ENCODE measurements around the gene RAD9A. TPM values are rescaled to one million over a fixed set of nuclear protein-coding genes. Genes with fewer than 3 reads are reported as not detected.
"Not testable (repeated sequence)": the region's sequence is repeated elsewhere in the genome, so short reads cannot be mapped to it uniquely, and the experiment has no call there.

RAD9A gene
- polyA plus RNA-seq, 1 donor, result 10.5 TPM

DNA sequence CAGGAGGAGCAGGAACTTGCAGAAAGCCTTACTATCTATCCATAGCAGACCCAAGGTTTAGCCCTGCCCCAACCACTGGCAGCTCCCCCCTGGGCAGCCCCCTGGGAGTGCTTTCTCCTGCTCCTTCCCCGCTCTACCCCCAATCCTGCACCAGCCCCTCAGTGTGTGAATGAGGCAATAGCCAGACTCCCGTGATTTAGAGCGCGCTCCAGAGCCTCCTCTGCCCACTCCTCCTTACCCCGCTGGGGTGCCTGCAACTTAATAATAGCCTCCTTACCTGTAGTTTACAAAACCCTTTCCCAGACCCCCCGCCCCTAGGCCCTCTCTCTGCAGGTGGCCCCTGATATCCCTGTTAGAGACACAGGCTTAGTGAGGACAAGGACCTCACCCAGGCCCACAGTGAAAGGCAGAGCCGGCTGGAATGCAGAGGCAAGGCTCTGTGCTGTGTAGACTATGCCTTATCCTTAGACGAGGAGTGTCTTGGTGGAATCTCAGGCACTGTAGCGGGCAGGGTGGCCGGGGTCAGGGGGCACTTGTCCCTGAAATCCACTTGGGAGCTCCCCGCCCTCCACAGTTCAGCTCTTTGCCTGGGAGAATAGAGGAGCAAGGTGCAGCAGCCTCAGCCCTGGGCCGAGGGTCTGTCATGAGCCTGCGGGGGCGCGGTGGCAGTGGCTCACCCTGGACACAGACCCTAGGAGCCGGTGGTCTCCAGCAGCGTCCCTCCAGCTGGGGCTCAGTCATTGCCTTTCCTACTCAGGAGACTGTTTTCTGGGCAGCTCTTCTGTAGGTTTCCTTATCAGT lies 19.4 kb downstream of the RAD9A start:
- no peak for DNase-seq

DNA sequence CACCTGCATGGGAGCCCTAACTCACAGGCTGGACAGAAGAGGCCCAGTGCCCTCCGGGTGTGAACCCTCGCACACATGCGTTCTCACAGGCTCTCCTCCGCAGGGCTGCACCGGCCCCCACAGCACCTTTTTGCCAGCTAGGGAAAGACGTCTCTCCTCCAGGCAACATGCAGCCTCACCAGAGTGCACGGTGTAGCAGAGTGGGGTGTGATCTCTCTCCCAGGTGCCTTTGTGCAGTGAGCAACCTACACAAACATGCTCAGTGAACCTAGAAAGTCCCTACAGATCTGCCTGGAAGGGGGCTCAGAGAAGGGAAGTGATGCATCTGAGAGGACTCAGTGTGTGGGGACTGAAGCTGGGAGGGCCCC lies 20.0 kb downstream of the RAD9A start:
- no peak for DNase-seq

DNA sequence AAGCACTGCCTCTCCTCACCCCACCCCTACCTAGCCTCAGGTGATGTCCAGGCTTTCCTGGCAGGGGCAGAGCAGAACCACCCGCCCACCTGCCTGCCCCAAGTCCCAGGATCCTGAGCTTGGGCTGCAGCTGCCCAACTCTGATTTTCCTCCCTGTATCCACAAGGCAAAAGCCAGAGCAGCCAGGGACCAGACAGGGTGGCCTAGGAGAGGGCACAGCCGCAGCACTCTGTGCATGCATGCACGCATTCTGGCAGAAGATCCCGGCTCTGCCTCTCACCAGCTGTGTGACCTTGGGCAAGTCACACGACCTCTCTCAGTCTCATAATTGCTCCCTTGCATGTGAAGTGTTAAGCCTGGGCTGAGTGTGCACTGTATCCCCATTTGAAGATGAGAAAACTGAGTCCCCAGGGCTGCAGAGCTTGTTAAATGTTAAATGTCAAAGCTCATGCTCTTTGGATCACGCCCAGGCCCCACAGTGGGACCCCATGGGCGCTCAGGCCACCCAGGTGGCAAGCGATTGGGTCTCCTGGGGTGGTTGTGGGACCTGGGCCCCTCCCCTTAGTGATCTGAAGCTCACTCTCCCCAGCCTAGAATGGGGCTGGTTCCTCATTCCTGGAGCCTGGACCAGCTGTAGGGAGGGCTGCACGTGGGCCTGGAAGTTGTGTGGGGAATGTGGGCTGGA lies 20.9 kb downstream of the RAD9A start:
- no peak for DNase-seq

DNA sequence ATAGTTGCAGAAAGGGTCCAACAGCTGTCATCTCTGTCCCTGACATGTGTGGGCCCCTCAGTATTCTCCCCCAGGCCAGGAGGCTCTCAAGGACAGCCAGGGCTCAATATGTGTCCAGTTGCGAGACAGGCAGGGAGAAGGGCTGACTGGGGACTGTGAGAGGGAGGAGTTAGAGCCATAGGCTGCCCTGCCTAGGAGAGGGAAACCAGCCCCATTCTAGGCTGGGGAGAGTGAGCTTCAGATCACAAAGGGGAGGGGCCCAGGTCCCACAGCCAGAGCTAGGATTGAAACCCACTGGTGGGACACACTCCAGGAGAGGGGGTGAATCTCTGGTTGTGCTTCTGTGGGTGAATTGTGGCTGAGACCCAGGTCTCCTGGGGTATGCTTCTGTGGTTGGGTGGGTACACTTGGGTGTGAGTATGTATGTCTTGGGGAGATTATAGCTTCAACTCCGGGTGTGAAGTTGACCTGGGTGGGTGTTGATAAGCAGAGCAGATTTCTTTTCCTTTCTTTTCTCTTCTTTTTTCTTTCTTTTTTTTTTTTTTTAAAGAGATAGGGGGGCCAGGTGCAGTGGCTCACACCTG lies 21.6 kb downstream of the RAD9A start:
- no peak for DNase-seq

DNA sequence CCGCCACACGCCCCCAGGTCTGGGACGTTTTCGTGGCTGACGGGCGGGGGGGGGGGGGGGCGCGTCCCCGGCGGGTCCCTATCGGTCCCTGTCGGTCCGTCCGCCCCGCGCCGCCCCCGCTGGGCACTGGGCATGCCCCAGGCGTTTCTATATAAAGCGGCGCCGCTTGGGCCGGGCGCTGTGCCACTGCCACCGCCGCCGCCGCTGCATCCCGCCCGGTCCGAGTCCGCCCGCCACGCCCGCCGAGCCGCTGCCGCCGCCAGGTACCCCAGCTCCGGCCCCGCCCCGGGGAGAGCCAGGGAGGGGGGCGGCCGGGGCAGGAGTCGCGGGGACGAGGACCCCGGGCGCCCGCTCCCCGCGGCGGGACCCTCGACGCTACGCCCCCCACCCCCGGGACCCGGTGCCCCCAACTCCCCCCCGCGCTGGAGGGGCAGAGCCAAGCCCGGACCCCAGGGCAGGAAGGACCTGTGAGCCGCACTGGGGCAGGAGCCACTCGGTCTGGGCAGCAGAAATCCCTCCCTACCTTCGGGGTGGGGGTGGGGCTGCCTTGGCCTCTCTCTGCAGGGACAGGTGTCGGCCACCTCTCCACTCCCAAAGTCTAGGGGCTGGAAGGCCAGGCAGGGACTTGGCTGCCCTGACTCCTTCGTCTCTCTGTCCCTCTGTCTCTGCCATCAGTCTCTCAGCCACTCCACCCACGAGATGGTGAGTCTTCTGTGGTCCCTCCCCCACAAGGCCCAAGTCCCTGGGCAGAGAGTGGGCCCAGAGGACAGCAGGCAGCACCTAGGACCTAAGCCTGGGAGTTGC lies 23.9 kb downstream of the RAD9A start, which contains the start of gene CARNS1:
TSS of gene CARNS1 (plus strand) at position 178 of the 804 bp plus-strand sequence. CDS start at position 700, 522 bp downstream.
- DNase-seq, result no peak

DNA sequence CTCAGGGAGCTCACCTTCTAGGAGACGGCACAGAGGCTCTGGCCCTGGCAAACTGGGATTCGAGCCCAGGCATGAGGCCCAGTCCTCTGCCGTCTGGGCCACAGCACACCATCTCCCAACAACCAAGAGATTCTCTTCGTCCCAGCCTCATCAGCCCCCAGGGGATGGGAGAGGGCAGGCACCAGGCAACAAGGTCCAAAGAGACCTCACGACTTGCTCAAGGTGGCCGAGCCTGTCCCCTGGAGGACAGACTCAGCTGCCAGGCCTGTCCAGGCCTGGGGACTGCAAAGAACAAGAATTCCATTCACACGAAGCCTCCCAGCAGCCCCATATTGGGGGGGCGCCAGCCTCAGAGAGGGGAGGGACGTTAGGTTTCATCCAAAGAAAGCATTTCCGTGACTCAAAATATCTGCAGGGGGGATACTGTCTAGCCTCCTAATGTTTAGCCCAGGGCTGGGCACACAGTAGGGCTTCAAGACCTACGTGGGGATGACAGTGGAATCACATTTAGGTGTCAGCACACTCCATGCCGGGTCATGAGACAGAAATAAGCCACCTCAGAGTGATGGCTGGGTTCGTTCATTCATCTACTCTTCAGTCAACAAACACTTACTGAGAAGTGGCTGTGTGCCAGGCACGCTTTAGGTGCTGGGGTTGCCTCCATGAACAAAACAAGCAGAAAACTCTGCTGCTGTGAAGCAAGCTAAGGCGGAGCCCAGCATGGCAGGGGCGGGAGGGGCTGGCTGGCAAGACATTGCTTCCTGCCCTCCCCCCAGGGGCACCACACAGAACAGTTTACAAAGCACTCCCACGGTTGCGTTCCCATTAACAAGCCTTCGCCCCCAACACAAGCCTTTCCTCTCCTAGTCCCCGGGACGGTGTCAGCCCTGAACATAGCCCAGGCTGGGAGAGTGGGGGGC lies 24.9 kb downstream of the RAD9A start:
- no peak for DNase-seq

DNA sequence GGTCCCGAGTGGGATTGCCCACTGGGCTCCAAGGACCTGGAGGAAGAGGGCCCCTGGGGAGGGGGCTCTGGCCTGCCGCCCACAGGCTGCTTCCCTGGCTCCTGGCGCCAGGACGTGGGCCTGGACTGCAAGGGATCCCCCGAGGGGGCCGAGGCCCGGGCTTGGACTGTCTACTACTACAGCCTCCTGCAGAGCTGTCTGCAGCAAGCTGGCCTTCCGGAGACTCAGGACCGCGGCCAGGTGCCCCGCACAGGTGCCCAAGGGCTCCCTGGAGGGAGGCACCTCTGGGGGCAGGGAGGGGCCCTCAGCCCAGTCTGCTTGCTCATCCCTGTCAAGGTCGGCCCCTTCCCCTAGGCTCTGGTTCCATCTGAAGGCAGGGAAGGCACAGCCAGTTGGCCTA lies 25.6 kb downstream of the RAD9A start:
- DNase-seq, result no peak

DNA sequence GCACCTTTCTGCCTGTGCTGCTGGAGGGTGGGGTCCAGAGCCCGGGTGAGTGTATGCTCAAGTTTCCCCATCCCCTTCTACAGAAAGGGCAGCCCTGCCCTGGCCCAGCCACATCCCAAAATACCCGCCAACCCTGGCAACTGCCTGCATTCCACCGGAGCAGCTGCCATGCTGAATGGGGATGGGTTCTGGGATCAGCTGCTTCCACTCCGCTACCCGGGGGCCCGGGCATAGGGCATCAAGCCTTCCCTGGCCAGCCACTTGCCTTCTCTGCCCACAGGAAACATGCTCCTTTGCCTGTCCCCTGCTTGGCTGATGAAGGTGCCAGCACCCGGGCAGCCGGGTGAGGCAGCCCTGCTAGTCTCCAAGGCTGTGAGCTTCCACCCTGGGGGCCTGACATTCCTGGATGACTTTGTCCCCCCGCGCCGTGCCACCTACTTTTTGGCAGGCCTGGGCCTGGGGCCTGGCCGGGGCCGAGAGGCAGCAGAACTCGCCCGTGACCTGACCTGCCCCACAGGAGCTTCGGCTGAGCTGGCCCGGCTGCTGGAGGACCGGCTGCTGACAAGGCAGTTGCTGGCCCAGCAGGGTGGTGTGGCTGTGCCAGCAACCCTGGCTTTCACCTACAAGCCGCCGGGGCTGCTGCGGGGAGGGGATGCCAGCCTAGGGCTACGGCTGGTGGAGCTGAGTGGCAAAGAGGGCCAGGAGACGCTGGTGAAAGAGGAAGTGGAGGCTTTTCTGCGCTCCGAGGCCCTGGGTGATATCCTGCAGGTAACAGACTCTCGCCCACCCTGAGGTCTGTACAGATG lies 26.9 kb downstream of the RAD9A start:
- DNase-seq, result no peak

DNA sequence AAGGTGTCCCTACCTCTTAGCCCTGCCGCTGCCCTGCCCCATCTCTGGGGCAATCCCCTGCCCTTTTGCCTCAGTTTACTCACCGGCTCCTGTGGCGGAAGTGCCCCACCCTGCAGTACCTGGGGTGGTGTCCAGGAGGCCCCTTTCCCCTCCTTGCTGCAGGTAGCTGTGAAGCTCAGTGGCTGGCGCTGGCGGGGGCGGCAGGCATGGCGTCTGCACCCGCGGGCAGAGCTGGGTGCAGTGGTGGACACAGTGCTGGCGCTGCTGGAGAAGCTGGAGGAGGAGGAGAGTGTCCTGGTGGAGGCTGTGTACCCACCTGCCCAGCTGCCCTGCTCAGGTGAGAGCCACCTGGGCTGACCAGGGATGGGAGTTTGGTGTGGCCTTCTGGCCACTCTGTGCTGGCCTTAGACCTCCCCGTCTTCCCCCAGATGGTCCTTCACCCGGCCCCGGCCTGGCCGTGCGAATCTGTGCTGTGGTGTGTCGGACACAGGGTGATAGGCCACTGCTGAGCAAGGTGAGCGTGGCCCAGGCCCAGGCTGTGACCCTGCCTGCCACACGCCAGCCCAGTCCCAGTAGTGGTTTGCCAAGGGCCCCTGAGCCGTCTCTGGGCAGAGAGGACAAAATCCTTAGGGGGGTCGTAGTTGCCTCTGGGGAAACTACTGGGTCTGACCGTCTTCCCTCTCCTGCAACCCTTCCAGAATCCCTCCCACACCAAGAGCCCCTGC lies 27.7 kb downstream of the RAD9A start:
- no peak for DNase-seq

DNA sequence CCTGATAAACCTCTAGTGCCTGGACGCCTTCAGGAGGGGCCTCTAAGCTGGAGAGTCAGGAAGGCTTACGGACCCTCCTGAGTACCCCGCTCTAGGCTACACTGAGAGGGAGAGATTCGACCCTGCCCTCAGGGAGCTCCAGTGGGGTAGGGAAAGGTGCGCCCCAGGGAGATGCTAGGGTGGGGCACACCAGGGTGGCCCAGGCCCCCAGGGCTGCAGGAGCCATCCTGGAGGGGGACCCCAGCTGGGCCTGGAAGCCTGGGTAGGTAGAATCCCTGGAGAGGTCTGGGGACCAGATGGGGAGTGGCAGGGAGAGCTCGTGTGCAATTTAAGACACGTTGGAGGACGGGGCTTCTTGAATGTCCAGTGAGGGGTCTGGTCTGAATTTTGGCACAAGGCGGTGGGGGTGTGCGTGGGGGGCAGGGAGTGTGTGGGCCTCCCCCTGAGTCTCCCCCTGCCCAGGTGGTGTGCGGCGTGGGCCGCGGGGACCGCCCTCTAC lies 28.4 kb downstream of the RAD9A start:
- no peak for DNase-seq

DNA sequence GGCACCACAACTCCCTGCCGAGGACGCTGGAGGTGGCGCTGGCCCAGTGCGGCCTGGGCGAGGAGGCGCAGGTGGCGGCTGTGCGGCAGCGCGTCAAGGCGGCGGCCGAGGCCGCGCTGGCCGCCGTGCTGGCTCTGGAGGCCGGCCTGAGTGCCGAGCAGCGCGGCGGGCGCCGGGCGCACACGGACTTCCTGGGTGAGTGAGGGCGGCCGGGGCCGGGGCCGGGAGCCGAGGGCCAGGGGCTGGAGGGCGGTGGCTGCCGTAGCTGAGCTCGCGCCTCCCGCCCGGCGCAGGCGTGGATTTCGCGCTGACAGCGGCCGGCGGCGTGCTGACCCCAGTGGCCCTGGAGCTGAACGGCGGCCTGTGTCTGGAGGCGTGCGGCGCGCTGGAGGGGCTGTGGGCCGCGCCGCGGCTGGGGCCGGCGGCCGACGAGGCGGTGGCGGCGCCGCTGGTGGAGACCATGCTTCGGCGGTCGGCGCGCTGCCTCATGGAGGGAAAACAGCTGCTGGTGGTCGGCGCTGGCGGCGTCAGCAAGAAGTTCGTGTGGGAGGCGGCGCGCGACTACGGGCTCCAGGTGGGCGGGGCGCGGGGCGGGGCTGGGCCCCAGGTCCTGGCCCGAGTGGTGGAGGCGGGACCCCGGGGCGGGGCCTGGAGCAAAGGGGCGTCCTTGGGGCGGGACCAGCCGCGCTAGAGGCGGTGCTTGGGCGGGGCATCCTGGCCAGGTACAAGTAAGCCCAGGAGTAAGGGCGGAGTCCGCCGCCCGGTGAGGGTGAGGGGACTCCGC lies 29.1 kb downstream of the RAD9A start:
- peak; percentile 91 for DNase-seq

DNA sequence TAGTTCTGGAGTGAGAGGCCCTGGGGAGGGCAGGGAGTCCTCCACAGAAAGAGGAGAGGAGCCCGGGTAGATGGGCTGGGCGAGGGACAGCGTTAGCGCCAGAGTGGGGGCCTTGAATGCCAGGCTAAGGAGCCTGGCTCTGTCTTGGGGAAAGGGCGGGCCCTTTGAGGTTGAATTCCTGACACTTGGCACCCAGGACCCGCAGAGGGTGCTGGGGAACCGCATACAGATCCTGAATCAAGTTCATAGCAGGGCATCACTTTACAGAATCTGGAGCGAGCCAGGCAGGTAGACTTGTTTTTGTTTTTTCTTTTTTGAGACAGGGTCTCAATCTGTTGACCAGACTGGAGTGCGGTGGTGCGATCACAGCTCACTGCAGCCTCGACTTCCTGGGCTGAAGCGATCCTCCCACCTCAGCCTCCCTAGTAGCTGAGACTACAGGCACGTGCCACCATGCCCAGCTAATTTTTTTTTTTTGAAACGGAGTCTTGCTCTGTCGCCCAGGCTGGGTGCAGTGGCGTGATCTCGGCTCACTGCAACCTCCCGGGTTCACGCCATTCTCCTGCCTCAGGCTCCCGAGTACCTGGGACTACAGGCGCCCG lies 29.7 kb downstream of the RAD9A start:
- no peak for DNase-seq

DNA sequence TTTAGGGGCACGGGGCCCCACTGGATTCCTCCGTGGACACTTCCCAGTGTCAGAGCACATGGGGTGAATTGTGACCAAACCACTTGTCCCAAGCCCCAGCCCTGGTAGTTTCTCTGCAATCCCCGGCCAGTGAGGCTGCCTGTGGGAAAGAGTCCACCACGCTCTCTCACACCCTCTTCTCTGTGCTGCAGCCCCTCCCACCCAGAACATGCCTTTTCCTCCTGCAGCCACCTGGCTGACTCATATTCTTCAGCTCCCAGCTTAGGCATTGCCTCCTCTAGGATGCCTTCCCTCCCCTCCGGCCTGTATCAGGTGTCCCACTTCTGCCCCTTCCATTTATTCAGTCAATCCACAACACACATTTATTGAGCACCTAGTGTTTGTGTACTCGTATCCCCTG lies 31.1 kb downstream of the RAD9A start:
- DNase-seq, result no peak

DNA sequence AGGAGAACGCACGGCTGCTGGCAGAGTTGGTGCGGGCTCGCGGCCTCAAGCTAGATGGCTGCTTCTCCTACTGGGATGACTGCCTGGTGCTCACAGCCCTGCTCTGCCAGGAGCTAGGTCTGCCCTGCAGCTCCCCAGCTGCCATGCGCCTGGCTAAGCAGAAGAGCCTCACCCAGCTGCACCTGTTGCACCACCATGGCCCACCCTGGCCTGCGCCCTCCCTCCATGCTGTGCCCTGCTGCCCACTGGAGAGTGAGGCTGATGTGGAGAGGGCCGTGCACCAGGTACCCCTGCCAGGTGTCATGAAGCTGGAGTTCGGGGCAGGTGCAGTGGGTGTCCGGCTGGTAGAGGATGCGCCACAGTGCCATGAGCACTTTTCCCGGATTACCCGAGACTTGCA lies 31.7 kb downstream of the RAD9A start:
- DNase-seq, result no peak

DNA sequence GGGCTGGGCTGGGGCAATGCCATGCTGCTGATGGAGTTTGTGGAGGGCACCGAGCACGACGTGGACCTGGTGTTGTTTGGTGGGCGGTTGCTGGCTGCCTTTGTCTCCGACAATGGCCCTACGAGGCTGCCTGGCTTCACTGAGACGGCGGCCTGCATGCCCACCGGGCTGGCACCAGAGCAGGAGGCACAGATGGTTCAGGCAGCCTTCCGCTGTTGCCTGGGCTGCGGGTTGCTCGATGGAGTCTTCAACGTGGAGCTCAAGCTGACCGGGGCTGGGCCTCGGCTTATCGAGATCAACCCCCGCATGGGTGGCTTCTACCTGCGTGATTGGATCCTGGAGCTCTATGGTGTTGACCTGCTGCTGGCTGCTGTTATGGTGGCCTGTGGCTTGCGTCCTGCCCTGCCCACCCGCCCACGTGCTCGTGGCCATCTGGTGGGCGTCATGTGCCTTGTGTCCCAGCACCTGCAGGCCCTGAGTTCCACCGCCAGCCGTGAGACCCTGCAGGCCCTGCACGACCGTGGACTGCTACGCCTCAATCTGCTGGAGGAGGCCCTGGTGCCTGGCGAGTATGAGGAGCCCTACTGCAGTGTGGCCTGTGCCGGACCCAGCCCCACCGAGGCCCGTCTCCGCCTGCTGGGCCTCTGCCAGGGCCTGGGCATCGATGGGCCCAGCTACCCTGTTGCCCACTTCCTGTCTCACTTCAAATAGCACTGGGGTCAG lies 32.3 kb downstream of the RAD9A start:
- no peak for DNase-seq

DNA sequence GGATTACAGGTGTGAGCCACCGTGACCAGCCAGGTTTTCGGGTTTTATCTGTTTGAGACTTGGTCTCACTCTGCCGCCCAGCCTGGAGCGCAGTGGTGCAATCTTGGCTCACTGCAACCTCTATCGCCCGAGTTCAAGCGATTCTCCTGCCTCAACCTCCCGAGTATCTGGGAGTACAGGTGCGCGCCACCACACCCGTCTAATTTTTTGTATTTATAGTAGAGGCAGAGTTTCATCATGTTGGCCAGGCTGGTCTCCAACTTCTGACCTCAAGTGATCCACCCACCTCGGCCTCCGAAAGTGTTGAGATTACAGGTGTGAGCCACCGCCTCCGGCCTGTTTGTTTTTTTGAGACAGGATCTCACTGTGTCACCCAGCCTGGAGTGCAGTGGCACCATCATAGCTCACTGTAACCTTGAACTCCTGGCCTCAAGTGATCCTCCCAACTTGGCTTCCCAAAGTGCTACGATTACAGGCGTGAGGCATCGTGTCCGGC lies 35.6 kb downstream of the RAD9A start:
- DNase-seq, result not testable (repeated sequence)

Data from hindlimb muscle (tissue), 1 donor.